ENCODE measurements around the gene ZC3H12C. TPM values are rescaled to one million over a fixed set of nuclear protein-coding genes. Genes with fewer than 3 reads are reported as not detected.
A peak's percentile ranks its signal among the peaks of the same experiment; 100 is the strongest.

ZC3H12C gene
- total RNA-seq, 2 donors from 2014 or later: 17.8 to 20.4 TPM

GRCh38 chr11:110093407-110094297 lies 460 bp downstream of the ZC3H12C start:
- DNase-seq (peak; percentile 52 to 76), ATAC-seq (peak; percentile 52)
- intact Hi-C loops (cut with DNase I, micrococcal nuclease): no loop called here

DNA sequence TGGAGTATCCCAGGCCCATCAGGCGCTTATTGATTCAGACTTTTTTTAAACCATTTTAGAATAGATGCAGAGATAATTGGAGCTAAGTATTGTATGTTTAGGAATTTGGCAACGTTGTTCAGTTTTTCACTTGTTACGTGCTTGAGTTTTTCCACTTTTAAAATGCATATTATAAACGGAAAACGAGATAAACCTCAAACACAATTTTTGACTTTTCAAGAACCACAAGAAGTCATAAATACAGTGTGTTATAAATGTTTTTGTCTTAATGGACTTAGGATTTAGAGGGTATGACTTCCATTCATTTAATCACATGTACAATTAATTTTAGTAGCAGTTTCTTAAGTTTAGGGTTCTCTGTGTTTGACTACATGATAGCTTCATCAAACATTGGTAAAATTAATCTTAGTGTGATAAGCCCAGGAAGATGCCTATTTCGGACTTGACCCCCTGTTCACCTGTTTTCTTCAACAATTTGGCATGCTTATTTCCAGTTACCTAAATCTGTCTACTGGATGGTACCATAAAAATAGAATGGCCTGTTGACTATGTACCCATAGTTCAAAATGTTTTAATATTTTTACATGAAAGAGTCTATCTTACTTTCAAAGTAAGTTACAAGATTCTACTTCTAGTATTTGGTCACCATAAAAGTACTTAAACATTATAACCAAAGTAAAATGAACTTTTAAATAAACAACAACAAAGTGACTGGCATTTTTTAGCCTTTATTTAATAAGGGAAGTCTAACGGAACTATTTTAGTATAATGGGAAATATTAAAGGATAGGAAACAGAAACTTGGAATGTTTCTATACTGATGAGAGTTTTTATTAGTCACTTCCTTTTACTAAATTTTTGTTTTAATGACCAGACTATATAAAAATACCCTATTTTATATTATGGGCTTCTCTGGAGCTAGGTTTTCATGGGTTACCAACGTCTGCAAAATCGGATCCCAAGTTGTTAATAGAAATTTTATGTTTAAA lies 1.4 kb downstream of the ZC3H12C start:
- no peak for DNase-seq
- no peak for ATAC-seq
- intact Hi-C loops (cut with DNase I, micrococcal nuclease): no loop called here

- ATAC-seq (no peak), DNase-seq (no peak)
- intact Hi-C loops (cut with DNase I, micrococcal nuclease): no loop called here
These were observed 2.4 kb downstream of the ZC3H12C start for GRCh38 chr11:110095554-110095953.

DNA sequence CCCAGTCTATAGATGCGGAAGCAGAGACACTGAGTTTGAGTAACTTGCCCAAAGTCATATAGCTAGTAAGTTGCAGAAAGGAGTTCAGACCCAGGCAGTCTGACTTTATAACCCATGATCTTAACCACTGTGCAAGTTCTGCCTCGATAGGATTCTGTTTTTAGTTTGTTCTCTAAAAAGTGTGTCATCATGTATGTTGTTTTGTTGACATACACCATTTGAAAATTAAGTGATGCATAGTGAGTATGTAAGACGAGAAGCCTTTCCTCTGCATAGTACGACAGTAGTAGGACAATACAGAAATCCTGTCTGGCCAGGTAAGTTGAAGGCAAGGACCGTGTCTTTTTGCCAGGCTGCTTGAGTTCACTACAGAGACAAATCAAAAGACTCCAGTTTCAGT lies 3.3 kb downstream of the ZC3H12C start:
- DNase-seq: no peak
- ATAC-seq: no peak
- intact Hi-C loops (cut with DNase I, micrococcal nuclease): no loop called here

DNA sequence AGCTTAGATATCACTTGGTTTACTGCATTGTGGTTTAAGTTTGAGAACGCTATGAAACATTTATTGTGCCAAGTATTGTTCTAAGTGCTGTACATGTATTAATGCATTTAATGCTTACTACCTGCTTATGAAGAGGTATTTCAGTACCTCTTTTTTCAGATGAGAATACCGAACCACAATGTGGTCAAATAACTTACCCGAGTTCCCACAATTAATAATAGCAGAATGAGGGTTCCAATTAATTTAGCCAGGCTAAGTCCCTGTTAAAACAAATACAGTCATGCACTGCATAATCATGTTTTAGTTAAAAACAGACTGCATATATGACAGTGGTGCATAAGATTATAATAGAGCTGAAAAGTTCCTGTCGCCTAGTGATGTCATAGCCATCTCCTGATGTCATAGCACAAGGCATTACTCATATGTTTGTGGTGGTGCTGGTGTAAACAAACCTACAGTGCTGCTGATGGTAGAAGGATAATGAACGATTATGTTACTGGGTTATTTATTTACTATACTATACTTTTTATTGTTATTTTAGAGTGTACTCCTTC lies 4.3 kb downstream of the ZC3H12C start:
- ATAC-seq (no peak), DNase-seq (no peak)
- intact Hi-C loops (cut with DNase I, micrococcal nuclease): no loop called here

- intact Hi-C loops (cut with DNase I, micrococcal nuclease): no loop called here
- ATAC-seq (peak; percentile 71), DNase-seq (no peak)
These were observed 5.5 kb downstream of the ZC3H12C start for GRCh38 chr11:110098645-110099044.

- DNase-seq (no peak), ATAC-seq (no peak)
- intact Hi-C loops (cut with DNase I, micrococcal nuclease): no loop called here
These were observed 7.5 kb downstream of the ZC3H12C start for GRCh38 chr11:110100476-110101240.

- DNase-seq (no peak), ATAC-seq (no peak)
- intact Hi-C loops (cut with DNase I, micrococcal nuclease): no loop called here
These were observed 13.6 kb downstream of the ZC3H12C start for GRCh38 chr11:110106713-110107274.

- intact Hi-C loops (cut with DNase I, micrococcal nuclease): no loop called here
- DNase-seq: no peak
- ATAC-seq: no peak
These were observed 17.7 kb downstream of the ZC3H12C start for GRCh38 chr11:110110854-110111253.

DNA sequence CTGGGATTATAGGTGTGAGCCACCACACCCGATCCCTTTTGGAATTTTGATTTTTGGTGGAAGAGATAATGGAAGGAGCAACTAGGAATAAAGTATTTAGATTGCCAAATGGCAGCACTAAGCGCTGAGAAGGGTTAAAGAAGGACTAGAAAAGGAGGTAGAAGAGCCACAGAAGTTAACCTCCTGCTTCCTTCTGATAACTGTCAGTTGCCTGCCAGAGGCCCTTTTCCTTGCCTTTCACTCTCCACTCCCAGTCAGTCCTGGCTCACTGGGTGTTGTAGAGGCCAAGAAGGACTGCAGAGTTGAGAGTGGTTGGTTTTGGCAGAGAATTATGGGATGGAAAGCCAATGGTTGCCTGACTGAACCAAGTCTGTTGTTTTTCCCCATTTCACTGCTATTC lies 19.3 kb downstream of the ZC3H12C start:
- DNase-seq (no peak), ATAC-seq (no peak)
- intact Hi-C loops (cut with DNase I, micrococcal nuclease): no loop called here

DNA sequence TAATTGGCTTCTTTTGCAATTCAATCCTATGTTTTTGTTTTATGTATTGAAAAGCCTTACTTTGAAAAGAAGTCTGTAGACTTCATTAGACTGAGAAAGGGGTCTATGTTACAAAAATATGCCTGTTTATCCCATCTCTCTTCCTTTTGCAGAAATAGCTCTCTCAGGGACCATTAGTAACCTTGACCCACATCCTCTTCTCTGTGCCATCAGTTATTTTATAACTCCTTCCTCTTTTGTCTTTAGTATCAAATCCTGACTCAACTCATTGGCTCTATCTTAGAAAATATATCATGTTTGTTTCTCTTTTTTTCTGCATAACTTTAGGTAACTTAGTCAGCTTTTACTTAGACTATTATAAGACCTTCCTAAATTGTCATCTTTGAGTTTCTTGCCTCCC lies 20.3 kb downstream of the ZC3H12C start:
- intact Hi-C loops (cut with DNase I, micrococcal nuclease): no loop called here
- DNase-seq (no peak), ATAC-seq (no peak)

- intact Hi-C loops (cut with DNase I, micrococcal nuclease): no loop called here
- DNase-seq: no peak
- peak; percentile 45 for ATAC-seq
These were observed 20.8 kb downstream of the ZC3H12C start for GRCh38 chr11:110113973-110114372.

- no peak for ATAC-seq
- intact Hi-C loops (cut with DNase I, micrococcal nuclease): no loop called here
- DNase-seq: no peak
These were observed 26.1 kb downstream of the ZC3H12C start for GRCh38 chr11:110119317-110119716.

- DNase-seq (no peak), ATAC-seq (no peak)
- intact Hi-C loops (cut with DNase I, micrococcal nuclease): no loop called here
These were observed 28.0 kb downstream of the ZC3H12C start for GRCh38 chr11:110121204-110121603.

DNA sequence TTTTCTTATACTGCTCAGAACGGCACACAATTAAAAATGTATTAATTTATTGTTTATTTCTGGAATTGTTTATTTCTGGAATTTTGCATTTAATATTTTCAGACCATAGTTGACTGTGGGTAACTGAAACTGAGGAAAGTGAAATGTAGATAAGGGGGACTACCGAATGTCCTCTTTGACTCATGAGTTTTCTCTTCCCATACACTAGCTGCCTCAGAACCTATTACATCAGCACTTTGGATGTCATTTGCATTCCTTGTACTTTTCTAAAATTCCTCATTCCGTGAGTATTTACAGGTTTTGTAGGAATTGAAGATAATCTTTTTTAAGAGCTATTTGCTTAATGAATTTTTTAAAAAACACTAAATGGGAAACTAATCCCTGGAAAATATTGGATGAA lies 29.8 kb downstream of the ZC3H12C start:
- intact Hi-C loops (cut with DNase I, micrococcal nuclease): no loop called here
- DNase-seq (no peak), ATAC-seq (no peak)

- ATAC-seq: no peak
- DNase-seq: no peak
- intact Hi-C loops (cut with DNase I, micrococcal nuclease): no loop called here
These were observed 31.4 kb downstream of the ZC3H12C start for GRCh38 chr11:110124605-110125004.

- DNase-seq (no peak), ATAC-seq (peak; percentile 60)
- intact Hi-C loops (cut with DNase I, micrococcal nuclease): no loop called here
These were observed 32.4 kb downstream of the ZC3H12C start for GRCh38 chr11:110125632-110126031.

DNA sequence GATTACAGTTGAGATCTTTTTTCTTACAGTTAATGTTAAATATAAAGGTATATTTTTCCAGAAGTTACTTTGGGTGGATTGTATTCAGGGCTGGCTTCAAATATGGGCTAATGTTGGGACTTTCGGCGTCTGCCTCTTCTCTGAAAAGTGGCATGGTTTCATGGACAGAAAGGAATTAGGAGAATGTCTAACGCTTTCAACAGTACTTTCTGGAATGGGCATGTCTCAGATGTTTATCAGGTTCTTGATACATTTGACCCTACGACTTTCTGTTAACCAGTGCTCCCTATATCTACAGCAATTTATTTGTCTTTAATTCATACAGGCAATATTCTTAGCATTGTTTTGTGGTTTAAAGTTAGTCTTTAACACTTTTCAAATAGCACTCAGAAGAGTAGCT lies 33.7 kb downstream of the ZC3H12C start:
- intact Hi-C loops (cut with DNase I, micrococcal nuclease): no loop called here
- DNase-seq (no peak), ATAC-seq (no peak)
